A673 (cell line): Measurements from ENCODE around the gene EDN1. TPM values are rescaled to one million over a fixed set of nuclear protein-coding genes. Genes with fewer than 3 reads are reported as not detected.

Experiments used
- BruUV-seq: library from RNA; stranded (reverse); fragments of 400-500 nt; replicated peaks from 2 replicates; lab custom pipeline; 2021; lab: Mats Ljungman, UMichigan
- CTCF ChIA-PET: fragments of 300-600 bp; sonication (Branson Sonifier 250); formaldehyde crosslinking; loops from one replicate; lab custom pipeline; 2022; ENCODE audit warnings: antibody characterized with exemption; lab: Charles Lee
- POLR2A ChIA-PET: fragments of 300-600 bp; sonication (Branson Sonifier 250); formaldehyde crosslinking; loops from one replicate; lab custom pipeline; 2022; ENCODE audit warnings: antibody characterized with exemption; ENCODE audit not compliant: low non-redundant PET; lab: Charles Lee
- DNase-seq: peaks from one replicate; pipeline ENCODE4 v3.0.0-alpha.2; 2015; ENCODE audit warnings: low spot score
- H3K27ac ChIP-seq: fragments of 200-600 bp; sonication (generic); 2 replicates; pipeline ENCODE4 v1.5.1; 2016; ENCODE audit warnings: mixed run types, low read depth, mild to moderate bottlenecking, mixed read lengths, antibody characterized with exemption, low read length; ENCODE audit not compliant: poor library complexity, severe bottlenecking
- H3K27me3 ChIP-seq: fragments of 200-600 bp; sonication (generic); replicated peaks from 2 replicates; pipeline ENCODE4 v1.6.1; 2017; ENCODE audit warnings: mixed run types, low read depth, mild to moderate bottlenecking, mixed read lengths, antibody characterized with exemption, low read length; ENCODE audit not compliant: insufficient read depth, poor library complexity
- H3K36me3 ChIP-seq: fragments of 200-600 bp; sonication (generic); 2 replicates; pipeline ENCODE4 v1.6.1; 2016; ENCODE audit warnings: mixed run types, mild to moderate bottlenecking, mixed read lengths, antibody characterized with exemption, low read length; ENCODE audit not compliant: insufficient read depth, poor library complexity, severe bottlenecking
- H3K4me1 ChIP-seq: fragments of 200-600 bp; sonication (generic); 2 replicates; pipeline ENCODE4 v1.6.1; 2017; ENCODE audit warnings: mixed run types, mild to moderate bottlenecking, mixed read lengths, antibody characterized with exemption, low read length; ENCODE audit not compliant: insufficient read depth, poor library complexity, severe bottlenecking
- H3K4me3 ChIP-seq: fragments of 200-600 bp; sonication (generic); 2 replicates; pipeline ENCODE4 v1.5.1; 2016; ENCODE audit warnings: low read depth, mixed run types, mild to moderate bottlenecking, mixed read lengths, low read length; ENCODE audit not compliant: poor library complexity, severe bottlenecking
- H3K9me3 ChIP-seq: fragments of 200-600 bp; sonication (generic); 2 replicates; pipeline ENCODE4 v1.6.1; 2016; ENCODE audit warnings: mixed run types, low read depth, mild to moderate bottlenecking, mixed read lengths, antibody characterized with exemption, low read length; ENCODE audit not compliant: poor library complexity, severe bottlenecking
- CTCF ChIP-seq: fragments of 300-800, 200-600 bp; sonication (generic); conservative IDR thresholded peaks from 2 replicates; pipeline ENCODE4 v1.5.1; 2017; ENCODE audit warnings: low read depth, mild to moderate bottlenecking, antibody characterized with exemption, low read length, moderate library complexity, mixed read lengths
- EZH2 ChIP-seq: fragments of 200-600 bp; sonication (generic); IDR thresholded peaks from 2 replicates; pipeline ENCODE4 v1.6.1; 2017; ENCODE audit warnings: borderline replicate concordance, low read depth, mild to moderate bottlenecking, mixed read lengths, antibody characterized with exemption, low read length; ENCODE audit not compliant: poor library complexity, severe bottlenecking
- intact Hi-C: fragments of 100-400 bp; cut with micrococcal nuclease; formaldehyde crosslinking; loops from one replicate; pipeline ENCODE4 v1.10.0; 2022; ENCODE audit not compliant: unreplicated experiment
- total RNA-seq: library from RNA; stranded (reverse); gene quantifications from 2 replicates; pipeline ENCODE4 v1.2.3, GENCODE V29; 2021

EDN1 gene
- total RNA-seq, 1 experiment from 2014 or later = not detected

- Histone ChIP-seq H3K4me3 (no peak overlapping the region), H3K27me3 (no peaks in the 10 kb centered on the region), H3K9me3 (peaks cover under 1% of the 10 kb centered on the region), H3K4me1 (no peaks in the 10 kb centered on the region), H3K36me3 (no peaks in the 10 kb centered on the region), H3K27ac (no peak overlapping the region)
- BruUV-seq = no TSS peak
- POLR2A ChIA-PET = no interaction called here
- CTCF ChIA-PET = no interaction called here
- intact Hi-C loops = no loop called here
- no peak for DNase-seq
- no peak for TF ChIP-seq EZH2
- TF ChIP-seq CTCF = no peak
These were observed 23.6 kb upstream of the EDN1 start for GRCh38 chr6:12266571-12266970.

GRCh38 chr6:12269110-12269509 lies 21.1 kb upstream of the EDN1 start:
- Histone ChIP-seq H3K27ac (no peak overlapping the region), H3K4me1 (no peaks in the 10 kb centered on the region), H3K36me3 (no peaks in the 10 kb centered on the region), H3K4me3 (no peak overlapping the region), H3K27me3 (no peaks in the 10 kb centered on the region), H3K9me3 (peaks cover 5% of the 10 kb centered on the region)
- no peak for TF ChIP-seq CTCF
- TF ChIP-seq EZH2 = no peak
- intact Hi-C loops = no loop called here
- ChIA-PET CTCF (no interaction called here), POLR2A (no interaction called here)
- no TSS peak for BruUV-seq
- no peak for DNase-seq

- Histone ChIP-seq H3K4me3 (no peak overlapping the region), H3K9me3 (peaks cover 5% of the 10 kb centered on the region), H3K27me3 (no peaks in the 10 kb centered on the region), H3K4me1 (no peaks in the 10 kb centered on the region), H3K27ac (no peak overlapping the region), H3K36me3 (no peaks in the 10 kb centered on the region)
- no TSS peak for BruUV-seq
- POLR2A ChIA-PET = no interaction called here
- no peak for TF ChIP-seq CTCF
- no peak for TF ChIP-seq EZH2
- intact Hi-C loops = no loop called here
- CTCF ChIA-PET = no interaction called here
- DNase-seq = no peak
These were observed 19.5 kb upstream of the EDN1 start for GRCh38 chr6:12270551-12271230.
